ENCODE data around the gene SNORC. TPM values are rescaled to one million over a fixed set of nuclear protein-coding genes. Genes with fewer than 3 reads are reported as not detected.

Gene SNORC
- total and polyA plus RNA-seq, 9 of the 15 experiments (the other 6 are each of a cell fraction or from before 2014, with no cell fraction given) = 0.14 to 2.5 (median 0.72) TPM; not detected in 2

DNA sequence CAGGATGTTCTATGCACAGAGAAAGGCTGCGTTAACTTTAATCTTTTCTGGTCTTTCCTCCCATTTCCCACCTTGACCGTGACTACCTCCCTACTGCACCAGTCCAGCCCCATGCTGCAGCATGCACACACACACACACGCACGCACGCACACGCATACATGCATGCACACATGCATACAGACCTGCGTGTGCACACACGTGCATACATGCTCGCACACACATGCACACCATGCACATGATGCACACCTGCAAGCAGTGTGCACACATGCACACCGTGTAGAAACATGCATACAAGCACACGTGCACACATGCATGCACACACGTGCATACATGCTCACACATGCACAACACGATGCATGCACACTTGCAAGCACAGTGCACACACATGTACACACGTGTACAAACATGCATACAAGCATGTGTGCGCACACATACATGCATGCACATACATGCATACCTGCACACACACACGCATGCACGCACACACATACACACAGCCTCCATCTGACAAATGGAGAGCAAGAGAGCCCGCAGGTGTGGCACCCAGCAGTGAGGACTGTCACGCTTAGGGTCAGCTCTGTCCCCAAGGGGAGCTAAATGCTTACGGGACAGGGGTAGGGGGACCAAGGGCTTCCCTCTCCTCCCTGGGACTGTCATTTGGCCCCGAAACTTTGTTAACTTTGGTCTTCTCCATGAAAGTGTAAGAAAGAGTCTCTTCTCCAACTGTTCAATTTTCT is 18.2 kb downstream of the SNORC start:
- Histone ChIP-seq H3K4me1 (replicated peaks in 1 of 2; ENCODE audit: control insufficient read depth in 2 of 2, insufficient read depth in 2 of 2, low read length in 2 of 2) (peaks cover 5 to 14% of the 10 kb centered on the region in 2 experiments; a peak in 3 of 5 replicates), H3K27ac (ENCODE audit: extremely low read depth, low read depth, low read length) (no peak overlapping the region), H3K9me3 (replicated peaks; ENCODE audit: control insufficient read depth, insufficient read depth, low read depth, low read length) (no peaks in the 10 kb centered on the region), H3K4me3 (no peak overlapping the region), H3K27me3 (ENCODE audit: control insufficient read depth in 2 of 2, insufficient read depth in 2 of 2, low read length in 2 of 2) (peaks cover 17 to 69% of the 10 kb centered on the region in 2 experiments; a peak in 4 of 5 replicates), H3K9ac (ENCODE audit: insufficient read depth in 1 of 2, low read depth in 2 of 2, low read length in 2 of 2) (no peak overlapping the region), H4K20me1 (replicated peaks; ENCODE audit: control insufficient read depth, insufficient read depth, low read length) (no peaks in the 10 kb centered on the region; the same call in 1 of the 2 replicates), H2AFZ (ENCODE audit: low read depth, low read length) (no peak overlapping the region), H3K9me1 (ENCODE audit: control insufficient read depth, insufficient read depth, low read length) (no peaks in the 10 kb centered on the region), H3K79me2 (ENCODE audit: control insufficient read depth, insufficient read depth, low read length) (no peaks in the 10 kb centered on the region), H3K4me2 (ENCODE audit: insufficient read depth, low read length) (no peak overlapping the region), H3K36me3 (ENCODE audit: control insufficient read depth, insufficient read depth, low read length) (no peaks in the 10 kb centered on the region)
- intact Hi-C loops (cut with micrococcal nuclease) (no loop called here), in situ Hi-C loops (cut with MboI) (no loop called here)
- TF ChIP-seq KDM1A (IDR thresholded peaks at IDR 0.05) = peak in 1 of 2 experiments; percentile 46; a peak in 1 of 4 replicates
- TF ChIP-seq, protein P1, sequence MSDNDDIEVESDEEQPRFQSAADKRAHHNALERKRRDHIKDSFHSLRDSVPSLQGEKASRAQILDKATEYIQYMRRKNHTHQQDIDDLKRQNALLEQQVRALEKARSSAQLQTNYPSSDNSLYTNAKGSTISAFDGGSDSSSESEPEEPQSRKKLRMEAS (CRISPR knock-in tag; IDR thresholded peaks at IDR 0.05) = peak; percentile 29; the same call in 1 of the 2 replicates
- no peak for TF ChIP-seq TCF3 (CRISPR knock-in tag; IDR thresholded peaks at IDR 0.05)
- FAIRE-seq (no peak), DNase-seq (ENCODE audit: extremely low read depth in 1 of 4, low spot score in 3 of 4) (no peak), ATAC-seq (no peak)
- ChIA-PET CTCF (ENCODE audit: low intra/inter-chr PET ratio) (no interaction called here), POLR2A (no interaction called here)
- WGBS (ENCODE audit: insufficient coverage, low coverage, missing lambda C conversion rate) = 9% methylated on average over 21 of the region's 21 CpGs
- BruUV-seq (replicated peaks) = no TSS peak
